ES-I3 (cell line): ENCODE data around the gene CYLD.

Experiments used
- H3K36me3 ChIP-seq: 2 replicates; pipeline ENCODE4 v1.6.1; 2013; ENCODE audit warnings: mild to moderate bottlenecking, low read length, control low read depth, moderate library complexity; ENCODE audit not compliant: insufficient read depth
- H3K4me1 ChIP-seq: 2 replicates; pipeline ENCODE4 v1.6.1; 2013; ENCODE audit warnings: mild to moderate bottlenecking, control low read depth, low read length; ENCODE audit not compliant: insufficient read depth
- H3K9ac ChIP-seq: 2 replicates; pipeline ENCODE4 v1.6.1; 2013; ENCODE audit warnings: low read depth, mild to moderate bottlenecking, low read length, moderate library complexity
- H3K9me3 ChIP-seq: 2 replicates; pipeline ENCODE4 v1.6.1; 2013; ENCODE audit warnings: mild to moderate bottlenecking, low read length, moderate library complexity; ENCODE audit not compliant: control insufficient read depth, insufficient read depth

Gene CYLD

GRCh38 chr16:50838885-50839284 lies 97.0 kb downstream of the CYLD start:
- Histone ChIP-seq H3K9ac (no peak overlapping the region), H3K36me3 (no peaks in the 10 kb centered on the region), H3K9me3 (no peaks in the 10 kb centered on the region), H3K4me1 (no peaks in the 10 kb centered on the region; the same call in 1 of the 2 replicates)

GRCh38 chr16:50839356-50839755 lies 97.5 kb downstream of the CYLD start:
- Histone ChIP-seq H3K4me1 (no peaks in the 10 kb centered on the region; the same call in 1 of the 2 replicates), H3K9ac (no peak overlapping the region), H3K36me3 (no peaks in the 10 kb centered on the region), H3K9me3 (no peaks in the 10 kb centered on the region)

- H3K9ac ChIP-seq: no peak overlapping the region
- H3K9me3 ChIP-seq: no peaks in the 10 kb centered on the region
- no peaks in the 10 kb centered on the region for H3K36me3 ChIP-seq
- no peaks in the 10 kb centered on the region; the same call in 1 of the 2 replicates for H3K4me1 ChIP-seq
These were observed 98.2 kb downstream of the CYLD start for GRCh38 chr16:50839920-50840729.

- Histone ChIP-seq H3K4me1 (no peaks in the 10 kb centered on the region; the same call in 1 of the 2 replicates), H3K9ac (peak overlapping the region; percentile 39; the same call in 1 of the 2 replicates), H3K9me3 (no peaks in the 10 kb centered on the region), H3K36me3 (no peaks in the 10 kb centered on the region)
These were observed 99.4 kb downstream of the CYLD start for GRCh38 chr16:50841081-50841886.

DNA sequence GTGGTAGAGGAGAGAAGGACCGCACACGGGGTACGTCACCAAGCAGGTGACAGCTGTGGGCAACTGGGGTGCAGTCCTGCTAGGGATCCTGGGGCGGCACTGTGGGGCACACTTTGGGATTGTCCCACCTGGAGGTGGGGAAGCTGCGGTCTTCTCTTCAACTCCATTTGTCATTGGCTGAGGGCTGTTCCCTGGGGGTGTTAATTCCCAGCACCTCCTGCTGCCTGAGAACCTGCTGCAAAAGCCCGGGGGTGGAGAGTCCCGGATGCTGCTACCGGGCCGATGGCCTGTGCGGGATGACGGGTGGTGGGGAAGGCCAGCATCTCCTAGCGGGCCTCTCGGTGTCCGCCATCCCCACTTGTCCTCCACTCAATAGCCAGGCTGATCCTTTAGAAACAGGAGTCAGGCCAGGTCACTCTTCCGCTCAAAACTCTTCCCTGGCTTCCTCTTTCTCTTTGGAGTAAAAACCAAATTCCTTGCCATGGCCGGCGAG lies 100.2 kb downstream of the CYLD start:
- no peaks in the 10 kb centered on the region for H3K36me3 ChIP-seq
- H3K4me1 ChIP-seq: no peaks in the 10 kb centered on the region; the same call in 1 of the 2 replicates
- no peak overlapping the region for H3K9ac ChIP-seq
- H3K9me3 ChIP-seq: no peaks in the 10 kb centered on the region

DNA sequence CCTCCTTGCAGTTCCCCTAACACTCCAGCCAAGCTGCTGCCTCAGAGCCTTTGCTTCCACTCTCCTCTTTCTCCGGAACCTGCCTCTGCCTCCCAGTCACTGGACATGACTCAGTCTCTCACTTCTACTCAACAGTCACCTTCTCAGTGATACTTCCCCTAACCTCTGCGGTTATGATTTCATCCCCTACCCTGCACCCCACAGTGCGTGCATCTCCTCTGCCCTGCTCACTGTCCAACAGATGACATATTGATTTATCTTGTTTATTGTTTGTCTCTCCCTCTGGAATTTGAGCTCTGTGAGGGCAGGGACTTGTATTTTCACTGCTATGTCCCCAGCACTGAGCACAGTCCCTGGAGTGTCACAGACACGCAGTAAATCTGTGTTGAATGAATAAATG lies 100.7 kb downstream of the CYLD start:
- Histone ChIP-seq H3K36me3 (no peaks in the 10 kb centered on the region), H3K9me3 (no peaks in the 10 kb centered on the region), H3K9ac (no peak overlapping the region), H3K4me1 (no peaks in the 10 kb centered on the region; the same call in 1 of the 2 replicates)

DNA sequence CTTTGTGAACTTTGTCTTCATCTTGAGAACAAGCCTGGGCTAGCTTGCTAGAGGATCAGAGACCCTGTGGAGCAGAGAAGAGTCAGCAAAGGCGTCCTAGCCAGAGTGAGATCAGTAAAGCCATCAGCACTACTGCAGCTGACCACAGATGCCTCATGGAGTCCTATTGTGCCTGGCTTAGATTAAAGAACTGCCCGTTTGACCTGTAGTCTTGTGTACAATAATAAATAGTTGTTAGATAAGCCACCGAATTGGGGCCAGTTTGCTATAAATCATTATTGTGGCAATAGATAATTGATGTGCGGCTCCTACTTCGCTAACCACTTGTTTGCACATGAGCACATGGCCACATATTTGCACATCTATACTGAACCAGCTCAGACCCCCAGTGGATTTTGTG lies 103.0 kb downstream of the CYLD start:
- no peaks in the 10 kb centered on the region; the same call in 1 of the 2 replicates for H3K4me1 ChIP-seq
- no peaks in the 10 kb centered on the region for H3K9me3 ChIP-seq
- no peaks in the 10 kb centered on the region for H3K36me3 ChIP-seq
- H3K9ac ChIP-seq: no peak overlapping the region

DNA sequence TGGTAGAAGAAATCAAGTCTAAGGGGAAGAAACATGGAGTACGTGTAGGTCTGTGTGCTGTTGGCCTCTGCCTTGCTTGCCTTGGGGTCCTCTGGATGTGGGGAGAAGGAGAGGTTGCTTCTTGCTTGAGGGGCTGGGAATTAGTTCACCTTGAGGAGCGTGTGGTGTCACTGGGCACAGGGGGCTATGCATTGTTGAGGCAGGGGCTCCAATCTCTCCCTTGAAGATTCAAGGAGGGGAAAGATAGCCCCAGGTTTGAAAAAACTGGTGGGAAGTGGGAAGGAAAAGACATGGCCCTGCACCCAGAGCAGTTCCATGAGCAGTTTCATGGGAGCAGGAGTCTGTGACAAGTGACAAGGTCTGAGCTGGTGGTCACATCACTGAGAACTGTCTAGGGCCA lies 103.4 kb downstream of the CYLD start:
- Histone ChIP-seq H3K9me3 (no peaks in the 10 kb centered on the region), H3K9ac (no peak overlapping the region), H3K4me1 (no peaks in the 10 kb centered on the region; the same call in 1 of the 2 replicates), H3K36me3 (no peaks in the 10 kb centered on the region)

GRCh38 chr16:50846511-50846910 lies 104.6 kb downstream of the CYLD start:
- Histone ChIP-seq H3K9ac (no peak overlapping the region), H3K36me3 (no peaks in the 10 kb centered on the region), H3K4me1 (no peaks in the 10 kb centered on the region; the same call in 1 of the 2 replicates), H3K9me3 (no peaks in the 10 kb centered on the region)

GRCh38 chr16:50847166-50847565 lies 105.3 kb downstream of the CYLD start:
- H3K4me1 ChIP-seq: no peaks in the 10 kb centered on the region
- H3K36me3 ChIP-seq: no peaks in the 10 kb centered on the region
- no peaks in the 10 kb centered on the region for H3K9me3 ChIP-seq
- H3K9ac ChIP-seq: no peak overlapping the region

DNA sequence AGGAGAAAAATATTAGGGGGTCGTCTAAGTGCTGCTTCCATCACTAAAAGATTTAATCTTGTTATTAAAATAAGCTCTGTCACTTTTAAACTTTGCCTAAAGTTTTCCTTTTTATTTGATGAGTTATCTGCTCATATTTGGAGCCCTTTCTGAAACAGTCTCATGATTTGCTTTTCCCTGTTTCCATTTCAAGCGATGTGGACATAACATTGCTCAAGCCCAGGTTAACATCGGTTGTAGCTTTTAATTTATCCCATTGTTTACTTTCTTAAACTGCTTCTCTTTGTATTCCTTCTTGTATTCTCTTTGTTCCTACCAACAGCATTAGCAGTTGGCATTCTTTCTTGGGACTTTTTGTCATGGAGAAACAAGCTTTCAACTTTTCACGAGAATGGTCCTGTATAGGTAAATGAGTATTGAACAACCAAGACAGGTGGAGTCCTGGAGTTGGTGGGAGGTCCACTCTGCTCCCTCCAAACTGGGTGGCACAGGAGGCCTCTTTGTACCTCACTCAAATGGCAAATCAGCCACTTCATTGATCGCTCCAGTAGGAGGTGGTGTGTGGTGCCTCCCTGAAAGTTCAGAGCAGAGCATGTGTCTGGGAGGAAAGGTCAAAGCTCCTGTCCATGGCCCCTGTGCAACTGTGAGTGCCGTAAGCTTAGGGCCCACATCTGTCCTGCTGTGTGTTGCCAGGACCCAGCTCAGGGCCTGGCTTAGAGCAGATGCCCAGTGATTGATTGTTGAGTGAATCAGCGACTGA lies 107.0 kb downstream of the CYLD start:
- Histone ChIP-seq H3K9ac (no peak overlapping the region), H3K36me3 (no peaks in the 10 kb centered on the region), H3K9me3 (no peaks in the 10 kb centered on the region), H3K4me1 (no peaks in the 10 kb centered on the region)
